T-helper 2 cell (primary cell): ENCODE data around the gene KIF3A.

Experiments
- DNase-seq, 5 experiments: peaks; one replicate each; pipeline versions ENCODE4 v3.0.0 to v3.0.0-alpha.2; 2012 to 2022

Gene KIF3A

DNA sequence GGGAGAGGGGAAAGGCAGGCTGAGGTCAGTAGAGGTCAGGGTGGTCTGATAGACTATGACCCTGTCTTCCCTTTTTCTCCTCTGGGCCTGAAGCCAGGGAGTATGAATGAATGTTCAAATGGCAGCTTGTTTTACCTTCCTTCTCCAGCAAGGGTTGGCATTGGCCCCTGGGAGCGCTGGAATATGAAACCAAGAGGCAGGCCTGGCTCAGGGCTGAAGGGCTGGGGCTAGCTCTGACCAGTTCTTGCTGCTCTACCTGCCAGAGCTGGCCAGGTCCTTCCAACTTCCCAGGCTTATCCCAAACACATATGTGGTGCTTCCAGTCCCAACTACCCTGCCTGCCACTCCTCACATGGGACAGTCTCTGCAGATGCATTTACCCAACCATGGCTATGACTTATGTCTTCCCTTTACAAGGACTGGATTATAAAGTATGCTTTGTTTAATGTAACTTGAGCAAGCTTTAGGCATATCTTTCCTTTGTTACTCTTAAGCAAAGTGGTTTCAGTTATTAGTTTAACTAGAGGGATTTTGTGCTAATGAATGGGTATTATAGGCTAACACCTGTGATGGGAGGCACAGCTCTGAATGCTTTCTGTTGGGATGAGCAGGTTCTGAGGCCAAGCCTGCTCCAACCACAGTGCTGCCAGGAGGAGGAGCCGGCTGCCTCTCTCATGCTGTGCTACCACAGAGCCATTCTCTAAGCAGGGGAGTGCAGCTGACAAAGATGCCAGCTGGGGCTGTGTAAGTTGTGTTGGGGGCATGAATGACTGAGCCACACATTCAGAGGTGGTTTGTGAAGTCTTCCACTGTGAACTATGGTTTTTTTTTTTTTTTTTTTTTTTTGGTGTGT lies 16.0 kb upstream of the KIF3A start:
- peak in 1 of 5 experiments; percentile 34 for DNase-seq

DNA sequence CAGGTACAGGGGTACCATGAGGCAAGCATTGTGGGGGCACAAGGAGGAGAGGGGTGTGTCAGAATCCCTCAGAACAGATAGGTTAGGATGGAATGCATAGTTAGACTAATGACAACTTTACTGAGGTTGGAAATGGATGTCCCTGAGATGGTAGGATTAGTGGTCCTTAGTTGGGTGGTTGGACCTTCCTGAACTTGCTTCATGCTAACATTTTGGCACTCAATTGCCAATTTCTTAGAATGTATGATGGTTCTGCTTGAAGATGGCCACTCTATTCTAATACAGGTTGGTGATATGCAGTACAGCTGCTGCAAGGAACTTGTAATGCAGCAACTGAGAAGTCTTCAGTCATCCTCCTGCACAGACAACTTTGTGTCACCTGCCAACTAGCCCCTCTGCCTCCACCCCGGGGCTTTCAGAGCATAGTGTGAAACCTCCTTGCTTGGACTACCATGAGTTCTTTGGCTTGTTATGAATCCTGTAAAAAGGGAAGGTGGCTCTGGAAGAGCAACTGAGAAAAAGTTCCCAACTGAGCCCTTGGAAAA lies 15.3 kb upstream of the KIF3A start:
- DNase-seq: no peak

DNA sequence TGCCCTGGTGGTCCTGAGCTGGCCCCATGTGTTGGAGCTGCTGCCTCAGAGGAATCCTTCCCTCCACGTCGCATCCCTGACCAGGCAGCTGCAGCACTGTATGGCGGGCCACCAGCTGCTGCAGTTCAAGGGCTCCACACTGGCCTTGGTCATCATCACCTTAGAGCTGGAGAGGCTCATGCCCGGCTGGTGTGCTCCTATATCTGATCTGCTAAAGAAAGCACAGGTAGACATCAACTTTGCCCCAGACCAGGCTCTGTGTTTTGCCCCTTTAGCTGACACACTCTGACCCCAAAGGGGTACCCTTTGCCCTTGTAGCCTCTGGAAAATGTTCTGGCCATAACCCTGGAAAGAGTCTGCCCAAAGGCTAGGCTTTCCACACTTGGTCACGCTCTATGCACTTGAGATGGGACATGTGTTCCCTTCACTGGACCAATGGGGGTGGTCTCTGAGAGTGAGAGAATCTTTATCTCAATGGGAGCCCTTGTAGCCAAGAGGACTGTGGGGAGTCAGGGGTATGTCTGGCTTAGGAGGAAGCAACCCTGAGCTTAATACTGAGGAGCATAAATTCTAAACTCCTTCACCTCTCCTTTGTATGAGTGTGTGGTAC lies 14.7 kb upstream of the KIF3A start:
- DNase-seq: no peak

DNA sequence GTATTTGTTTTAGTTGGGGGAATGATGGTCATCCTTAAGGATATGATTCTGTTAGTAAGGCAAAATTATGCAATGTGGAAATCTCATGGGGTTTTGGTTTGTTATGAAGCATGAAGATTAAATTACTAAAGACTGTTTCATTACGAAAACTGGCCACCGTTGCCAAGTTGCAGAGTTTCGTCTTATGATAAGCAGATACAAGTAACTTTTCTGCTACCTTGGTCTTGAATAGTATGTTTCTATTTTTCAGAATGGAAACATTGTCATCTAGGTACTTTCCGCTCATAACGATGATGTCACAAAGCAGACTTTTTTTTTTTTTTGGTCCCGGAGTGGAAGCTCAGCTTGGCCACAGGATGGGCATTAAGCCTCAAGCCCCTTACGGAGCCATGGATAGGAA lies 14.1 kb upstream of the KIF3A start:
- peak in 2 of 5 experiments; percentile 29 to 76 for DNase-seq

DNA sequence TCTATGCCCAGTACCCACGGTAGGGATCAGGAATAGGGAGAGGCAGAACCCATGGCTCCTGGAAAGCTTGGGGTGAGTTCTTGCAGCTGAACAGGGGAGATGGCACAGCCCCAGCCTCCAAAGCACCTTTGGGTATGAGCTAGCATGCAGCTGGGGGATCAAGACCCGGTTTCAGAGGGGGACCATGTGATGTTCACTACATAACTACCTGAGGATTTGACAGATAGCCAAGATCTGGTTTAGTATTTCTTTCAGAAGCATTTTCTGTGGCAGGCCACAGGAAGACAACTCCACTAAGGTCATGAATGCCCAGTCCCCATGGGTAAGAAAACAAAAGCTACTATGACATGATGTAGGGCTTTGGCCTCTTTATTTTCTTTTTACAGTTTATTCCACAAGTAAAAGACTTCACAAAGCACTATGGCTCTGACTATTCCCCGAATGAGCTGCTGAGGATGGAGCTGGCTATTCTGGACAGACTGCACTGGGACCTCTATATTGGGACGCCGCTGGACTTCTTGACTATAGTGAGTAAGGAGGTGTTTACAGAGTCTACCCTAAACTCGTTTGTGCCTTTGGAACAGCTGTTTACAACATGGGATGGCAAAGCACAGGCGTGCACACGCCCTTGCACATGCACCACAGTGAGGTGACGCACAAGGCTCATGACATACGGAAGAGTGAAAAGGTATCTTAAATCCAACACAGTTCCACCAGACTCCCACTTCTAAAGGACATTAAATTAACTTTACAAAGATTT lies 13.3 kb upstream of the KIF3A start:
- DNase-seq: no peak

DNA sequence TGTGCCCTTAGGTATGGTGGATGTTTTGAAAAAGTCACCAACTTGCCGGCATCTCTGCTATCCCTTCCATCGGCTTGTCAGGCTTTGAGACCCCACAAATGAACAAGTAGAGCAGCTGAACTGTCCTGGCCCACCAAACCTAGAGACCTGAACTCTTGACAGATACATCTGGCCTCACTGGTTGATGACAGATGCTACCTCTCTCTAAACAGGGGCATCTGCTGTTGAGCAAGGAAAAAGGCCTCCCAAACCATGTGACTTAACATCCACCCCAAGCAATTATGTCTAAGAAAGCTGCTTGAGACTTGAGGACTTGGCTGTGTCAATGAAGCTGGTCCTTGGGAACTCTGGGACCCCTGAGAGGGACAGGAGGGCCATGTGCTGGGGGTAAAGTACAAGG lies 12.2 kb upstream of the KIF3A start:
- DNase-seq: no peak

DNA sequence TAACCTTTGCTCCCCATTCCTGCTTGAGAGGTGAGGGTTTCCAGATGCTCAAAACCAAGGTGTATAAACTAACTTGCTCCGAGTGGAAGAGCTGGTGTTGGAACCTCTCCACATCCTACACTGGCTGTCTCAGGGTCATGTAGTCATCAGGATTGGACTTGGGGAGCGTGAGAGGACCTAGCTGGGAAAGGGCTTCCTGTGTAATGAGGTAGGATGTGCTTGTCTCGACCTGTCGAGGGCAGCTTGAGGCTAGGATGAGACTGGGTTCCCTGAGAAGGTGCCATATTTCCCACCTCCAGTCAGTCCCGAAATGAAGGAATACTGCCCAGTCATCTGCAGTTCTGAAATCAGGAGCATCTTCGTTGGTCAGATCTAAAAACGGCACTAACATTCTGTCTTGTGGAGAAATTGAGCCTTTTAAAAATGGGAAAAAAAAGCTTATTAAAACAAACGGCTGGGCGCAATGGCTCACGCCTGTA lies 11.2 kb upstream of the KIF3A start:
- no peak for DNase-seq

DNA sequence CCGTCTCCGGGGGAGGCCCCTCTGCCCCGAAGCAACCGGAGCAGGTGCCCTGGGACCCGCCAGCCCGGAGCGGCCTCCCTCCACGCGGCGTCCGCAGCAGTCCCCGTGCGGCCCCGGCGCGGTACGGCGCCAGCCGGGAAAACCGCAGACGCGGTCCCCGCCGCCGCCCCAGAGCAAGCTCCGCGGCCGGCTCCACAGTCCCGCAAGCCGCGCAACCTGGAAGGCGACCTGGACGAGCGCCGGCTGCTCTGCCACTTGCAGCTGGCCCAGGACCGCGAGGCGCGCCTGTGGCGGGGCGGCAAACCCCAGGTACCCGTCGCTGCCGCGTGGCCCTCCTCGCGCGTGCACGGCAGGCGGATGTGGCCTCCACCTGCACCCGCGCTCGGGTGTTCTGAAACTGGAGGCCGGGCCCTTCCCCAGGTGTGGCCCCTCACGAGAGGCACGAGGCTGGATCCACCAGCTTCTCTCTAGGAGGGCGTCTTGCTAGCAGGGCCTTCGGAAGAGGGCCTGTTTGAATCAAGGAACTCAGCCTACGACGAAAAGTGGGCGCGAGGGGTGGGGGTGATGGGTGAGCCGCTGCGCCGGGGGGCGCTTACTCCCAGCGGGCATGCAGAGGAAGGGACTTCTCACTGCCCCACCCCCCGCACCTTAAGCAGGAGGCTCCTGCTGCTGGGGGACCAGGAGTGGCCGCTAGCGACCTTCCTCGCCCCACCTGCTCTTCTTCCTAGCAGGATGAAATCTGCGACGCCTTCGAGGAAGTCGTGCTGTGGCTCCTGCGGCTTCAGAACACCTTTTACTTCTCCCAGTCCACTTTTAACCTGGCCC lies 10.5 kb upstream of the KIF3A start:
- DNase-seq: peak; percentile 33 to 81 (median 42)

DNA sequence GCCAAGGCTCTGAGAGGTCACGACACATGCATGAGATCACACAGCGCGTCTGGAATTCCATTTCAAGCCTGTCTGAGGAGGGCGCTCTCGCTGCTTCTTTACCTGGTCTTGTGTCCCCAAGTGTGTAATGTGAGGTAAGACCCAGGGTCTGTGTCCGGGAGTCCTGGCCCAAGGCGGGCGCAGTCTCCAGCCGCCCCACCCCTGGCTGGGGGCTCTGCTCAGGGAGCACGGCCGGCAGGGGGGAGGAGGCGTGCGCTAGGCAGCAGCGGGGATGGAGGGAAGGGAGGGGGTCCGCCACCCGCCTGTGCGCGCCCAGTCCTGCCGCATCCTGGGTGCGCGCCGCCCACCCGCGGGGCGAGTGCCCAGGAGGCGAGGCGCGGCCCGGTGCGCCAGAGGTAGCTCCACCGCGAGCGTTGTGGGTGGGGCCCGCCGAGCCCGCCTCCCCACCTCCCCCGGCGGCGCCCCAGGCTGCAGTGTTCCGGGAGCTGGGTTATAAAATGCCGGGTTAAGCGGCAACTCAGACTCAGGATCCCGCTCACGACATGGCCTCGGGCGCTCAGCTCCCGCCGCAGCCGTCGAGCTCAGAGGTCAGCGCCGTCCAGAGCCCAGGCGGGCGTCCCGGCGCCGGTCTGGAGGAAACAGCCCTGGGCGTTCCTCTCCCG lies 9.7 kb upstream of the KIF3A start, which contains the start of gene CCNI2:
Gene CCNI2 (plus strand): TSS at position 473 of the 662 bp plus-strand sequence. CDS start 70 bp downstream, at position 543.
- peak; percentile 43 to 68 (median 66) for DNase-seq

DNA sequence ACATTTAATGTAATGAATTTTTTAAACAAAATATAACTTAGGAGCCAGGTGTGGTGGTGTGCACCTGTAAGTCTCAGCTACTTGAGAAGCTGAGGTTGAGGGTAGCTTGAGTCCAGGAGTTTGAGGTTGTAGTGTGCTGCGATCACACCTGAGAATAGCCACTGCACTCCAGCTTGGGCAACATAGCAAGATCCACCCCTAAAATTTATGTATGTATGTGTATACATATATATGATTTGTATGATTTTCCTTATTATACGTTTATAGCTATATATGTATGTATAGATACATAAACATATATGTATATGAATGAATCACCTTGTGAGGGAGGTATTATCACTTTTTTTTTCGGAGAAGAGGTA lies 9.2 kb upstream of the KIF3A start:
- no peak for DNase-seq

DNA sequence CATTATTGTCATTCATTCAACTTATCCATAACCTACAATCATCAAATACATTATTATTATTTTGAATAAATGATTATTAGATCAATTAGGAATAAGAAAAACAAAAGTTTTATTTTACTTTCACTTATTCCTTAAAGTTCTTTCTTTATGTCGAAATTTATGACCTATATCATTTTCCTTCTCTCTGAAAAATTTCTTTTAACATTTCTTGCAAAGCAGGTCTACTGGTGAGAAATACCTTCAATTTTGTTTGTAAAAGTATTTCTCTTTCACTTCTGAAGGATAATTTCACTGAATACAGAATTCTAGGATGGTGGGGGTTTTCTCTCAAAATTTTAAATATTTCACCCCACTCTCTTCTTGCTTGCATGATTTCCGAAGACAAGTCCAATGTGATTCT lies 7.3 kb upstream of the KIF3A start:
- no peak for DNase-seq

DNA sequence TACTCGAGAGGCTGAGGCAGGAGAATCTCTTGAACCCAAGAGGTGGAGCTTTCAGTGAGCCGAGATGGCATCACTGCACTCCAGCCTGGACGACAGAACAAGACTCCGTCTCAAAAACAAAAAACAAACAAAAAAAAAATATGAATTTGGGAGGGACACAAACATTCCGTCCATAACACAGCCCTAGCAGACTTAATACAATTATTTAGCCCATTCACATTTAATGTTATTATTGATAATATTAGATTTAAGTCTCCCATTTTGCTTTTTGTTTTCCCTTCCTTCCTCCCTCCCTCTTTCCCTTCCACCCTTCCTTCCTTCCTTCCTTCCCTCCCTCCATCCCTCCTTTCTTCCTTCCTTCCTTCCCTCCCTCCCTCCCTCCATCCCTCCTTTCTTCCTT lies 5.3 kb upstream of the KIF3A start:
- DNase-seq: no peak

DNA sequence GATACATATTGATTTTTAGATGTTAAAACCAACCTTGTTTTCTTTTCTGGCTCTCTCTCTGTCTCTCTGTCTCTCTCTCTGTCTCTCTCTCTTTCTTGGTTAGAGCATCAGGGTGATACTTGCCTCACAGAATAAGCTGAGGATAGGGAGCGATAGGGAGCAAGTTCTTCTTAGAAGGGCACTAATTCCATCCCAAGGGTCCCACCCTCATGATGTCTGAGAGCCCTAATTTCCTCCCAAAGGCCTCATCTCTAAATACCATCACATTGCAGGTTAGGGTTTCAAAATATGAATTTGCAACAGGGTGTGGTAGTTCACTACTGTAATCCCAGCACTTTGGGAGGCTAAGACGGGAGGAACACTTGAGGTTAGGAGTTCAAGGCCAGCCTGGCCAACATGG lies 4.8 kb upstream of the KIF3A start:
- DNase-seq: no peak

DNA sequence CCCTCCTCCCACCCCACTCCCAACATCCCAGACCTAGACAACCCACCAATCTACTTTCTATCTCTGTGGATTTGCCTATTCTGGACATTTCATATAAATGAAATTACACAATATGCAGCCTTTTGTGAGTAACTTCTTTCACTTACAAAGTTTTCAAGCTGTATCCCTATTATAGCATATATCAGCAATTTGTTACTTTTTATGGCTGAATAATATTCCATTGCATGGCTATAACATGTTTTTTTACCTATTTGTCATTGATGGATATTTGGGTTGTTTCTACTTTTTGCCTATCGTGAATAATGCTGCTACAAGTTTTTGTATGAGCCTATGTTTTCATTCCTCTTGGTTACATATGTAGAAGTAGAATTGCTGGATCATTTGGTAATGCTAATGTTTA lies 1.9 kb upstream of the KIF3A start:
- no peak for DNase-seq

DNA sequence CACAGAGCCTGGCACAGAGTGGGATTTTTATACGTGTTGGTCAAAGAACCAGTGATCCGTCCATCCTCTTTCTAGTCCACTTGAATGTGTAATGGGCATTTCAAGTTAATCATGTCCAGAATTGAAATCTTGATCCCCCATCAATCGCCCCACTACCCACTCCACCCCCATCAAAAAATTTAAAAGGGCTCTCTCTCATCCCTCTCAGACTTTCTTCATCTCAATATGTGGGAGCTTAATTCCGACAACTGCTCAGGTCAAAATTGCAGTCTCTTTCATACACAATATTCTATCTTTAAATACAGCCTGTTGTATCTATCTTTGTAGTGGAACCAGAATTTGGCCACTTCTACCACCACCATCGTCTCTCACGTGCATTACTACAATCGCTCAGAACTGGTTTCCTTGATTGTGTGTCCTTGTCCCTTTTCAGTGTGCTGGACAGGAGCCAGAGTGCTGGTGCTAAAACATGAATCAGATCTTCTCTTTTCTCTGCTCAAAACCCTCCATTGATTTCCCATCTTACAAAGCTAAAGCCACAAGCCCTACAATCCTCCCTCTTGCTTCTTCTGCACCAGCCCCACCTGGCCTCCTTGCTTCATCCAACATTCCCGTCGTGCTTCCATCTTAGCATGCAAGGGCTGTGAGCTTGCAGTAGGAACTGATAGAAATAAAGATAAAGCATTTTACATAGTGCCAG lies 786 bp upstream of the KIF3A start:
- no peak for DNase-seq

DNA sequence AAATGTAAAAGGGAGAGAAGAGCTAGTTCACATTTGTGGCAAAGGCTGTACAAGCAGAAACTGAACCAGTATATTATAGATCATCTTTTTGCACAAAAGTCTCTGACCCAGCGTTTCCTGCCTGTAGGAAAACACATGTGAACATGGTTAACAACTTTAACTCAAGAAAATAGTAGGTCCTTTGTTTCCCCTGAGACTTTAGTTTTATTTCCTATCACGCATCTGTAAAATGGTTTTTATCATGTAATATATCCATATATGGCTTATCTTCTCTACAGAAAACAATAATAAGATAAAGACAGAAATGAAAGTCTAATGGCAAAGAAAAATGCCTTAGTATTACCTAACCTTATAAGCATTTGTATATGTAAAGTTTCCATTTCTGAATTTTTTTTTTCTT lies 2.7 kb downstream of the KIF3A start:
- no peak for DNase-seq

DNA sequence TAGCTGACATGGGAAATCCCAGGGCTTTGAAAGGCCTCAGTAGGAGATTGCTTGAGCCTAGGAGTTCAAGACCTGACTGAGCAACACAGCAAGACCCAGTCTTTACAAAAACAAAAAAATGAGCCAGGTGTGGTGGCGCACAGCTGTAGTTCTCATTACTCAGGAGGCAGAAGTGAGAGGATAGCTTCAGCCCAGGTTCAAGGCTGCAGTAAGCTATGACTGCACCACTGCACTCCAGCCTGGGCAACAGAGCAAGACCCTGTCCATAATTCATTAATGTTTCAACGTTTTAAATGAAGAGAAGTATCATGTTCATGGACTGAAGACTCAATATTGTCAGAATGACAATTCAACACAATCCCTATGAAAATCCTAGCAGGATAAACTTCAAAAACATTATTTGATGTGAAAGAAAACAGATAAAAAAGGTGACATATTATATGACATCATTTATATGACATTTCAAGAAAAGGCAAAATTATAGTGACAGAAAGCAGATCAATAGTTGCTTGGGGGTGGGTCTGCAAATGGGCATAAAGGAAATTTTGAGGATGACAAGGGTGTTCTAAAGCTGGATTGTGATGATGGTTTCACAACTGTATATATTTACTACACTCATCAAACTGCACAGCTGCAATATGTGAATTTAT lies 3.7 kb downstream of the KIF3A start:
- no peak for DNase-seq

DNA sequence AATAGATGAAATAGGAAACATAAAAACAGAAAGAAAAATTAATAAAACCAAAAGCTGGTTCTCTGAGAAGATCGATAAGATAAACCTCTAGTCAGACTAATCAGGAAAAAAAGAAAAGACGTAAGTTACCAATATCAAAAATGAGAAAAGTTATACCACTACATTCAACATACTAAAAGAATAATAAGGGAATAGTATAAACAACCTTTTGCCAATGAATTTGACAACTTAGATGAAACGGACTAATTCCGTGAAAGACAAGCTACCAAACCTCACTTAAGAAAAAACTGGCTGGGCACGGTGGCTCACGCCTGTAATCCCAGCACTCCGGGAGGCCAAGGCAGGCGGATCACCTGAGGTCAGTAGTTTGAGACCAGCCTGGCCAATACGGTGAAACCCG lies 7.5 kb downstream of the KIF3A start:
- no peak for DNase-seq

DNA sequence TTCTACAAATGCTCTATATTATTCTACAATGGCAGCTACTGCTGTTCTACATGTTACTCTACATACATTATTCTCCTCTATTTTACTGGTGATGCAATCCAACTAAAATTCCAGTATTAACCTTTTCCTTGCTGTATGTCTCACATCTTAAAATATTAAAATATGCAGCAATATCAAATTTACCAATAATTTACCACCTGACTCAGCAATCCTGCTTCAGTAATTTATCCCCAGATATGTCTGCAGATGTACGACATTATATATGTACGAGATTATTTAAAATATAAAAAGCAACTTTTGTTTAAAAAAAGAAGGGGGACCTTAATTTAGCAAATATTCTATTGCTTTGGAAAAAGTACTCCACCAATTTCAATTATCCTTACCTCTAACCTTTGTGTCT lies 11.6 kb downstream of the KIF3A start:
- DNase-seq: no peak

DNA sequence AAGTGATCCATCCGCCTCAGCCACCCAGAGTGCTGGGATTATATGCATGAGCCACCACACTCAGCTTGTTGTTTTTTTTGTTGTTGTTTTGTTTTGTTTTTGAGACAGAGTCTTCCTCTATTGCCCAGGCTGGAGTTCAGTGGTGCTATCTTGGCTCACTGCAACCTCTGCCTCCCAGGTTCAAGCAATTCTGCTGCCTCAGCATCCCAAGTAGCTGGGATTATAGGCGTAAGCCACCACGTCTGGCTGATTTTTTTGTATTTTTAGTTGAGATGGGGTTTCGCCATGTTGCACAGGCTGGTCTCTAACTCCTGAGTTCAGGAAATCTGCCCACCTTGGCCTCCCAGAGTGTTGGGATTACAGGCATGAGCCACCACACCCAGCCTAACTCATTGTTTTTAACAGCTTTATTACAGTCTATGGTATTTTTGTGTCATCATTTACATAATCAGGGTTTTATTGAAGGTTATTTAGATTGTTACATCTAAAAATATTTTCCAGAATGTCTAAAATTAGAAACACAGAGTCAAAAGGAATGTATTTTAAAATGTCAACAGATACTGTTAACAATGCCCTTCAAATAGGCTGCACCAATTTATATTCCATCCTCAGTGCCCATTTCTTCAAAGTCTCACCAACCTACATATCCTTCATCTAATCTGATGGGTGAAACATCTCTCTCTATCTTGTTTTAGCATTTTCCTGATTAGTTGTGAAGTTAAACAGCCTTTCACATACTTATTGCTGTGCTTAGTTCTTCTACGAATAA lies 18.6 kb downstream of the KIF3A start:
- no peak for DNase-seq
